Smooth muscle cell (in vitro differentiated cells): ENCODE results near the gene FSIP1. TPM values are rescaled to one million over a fixed set of nuclear protein-coding genes. Genes with fewer than 3 reads are reported as not detected.
A peak's percentile ranks its signal among the peaks of the same experiment; 100 is the strongest.

ENCODE experiments used
- DNase-seq: peaks from one replicate; lab custom pipeline; 2025; ENCODE audit not compliant: unreplicated experiment; lab: John Stamatoyannopoulos, UW
- H2AFZ ChIP-seq: fragments of 200-600 bp; sonication (generic); 2 replicates; pipeline ENCODE4 v1.6.0; 2016; ENCODE audit warnings: antibody characterized with exemption, low read depth, mild to moderate bottlenecking
- H3F3A ChIP-seq: fragments of 200-600 bp; sonication (generic); 2 replicates; pipeline ENCODE4 v1.6.0; 2017; ENCODE audit warnings: antibody characterized with exemption, low read depth
- H3K27ac ChIP-seq: fragments of 200-600 bp; sonication (generic); 2 replicates; pipeline ENCODE4 v1.5.1; 2016; ENCODE audit warnings: low read depth, mild to moderate bottlenecking
- H3K27me3 ChIP-seq: fragments of 200-600 bp; sonication (generic); 2 replicates; pipeline ENCODE4 v1.6.1; 2016; ENCODE audit warnings: low read depth, mild to moderate bottlenecking
- H3K36me3 ChIP-seq: fragments of 200-600 bp; sonication (generic); 2 replicates; pipeline ENCODE4 v1.5.1; 2016; ENCODE audit warnings: low read depth
- H3K4me1 ChIP-seq: fragments of 200-600 bp; sonication (generic); 2 replicates; pipeline ENCODE4 v1.5.1; 2016; ENCODE audit warnings: low read depth
- H3K4me2 ChIP-seq: fragments of 200-600 bp; sonication (generic); 2 replicates; pipeline ENCODE4 v1.6.0; 2016; ENCODE audit warnings: mild to moderate bottlenecking
- H3K4me3 ChIP-seq: fragments of 200-600 bp; sonication (generic); 2 replicates; pipeline ENCODE4 v1.5.1; 2016; ENCODE audit warnings: mild to moderate bottlenecking
- H3K79me2 ChIP-seq: fragments of 200-600 bp; sonication (generic); 2 replicates; pipeline ENCODE4 v1.6.0; 2016; ENCODE audit warnings: low read depth, mild to moderate bottlenecking
- H3K9ac ChIP-seq: fragments of 200-600 bp; sonication (generic); 2 replicates; pipeline ENCODE4 v1.6.0; 2016; ENCODE audit warnings: low read depth
- H3K9me3 ChIP-seq: fragments of 200-600 bp; sonication (generic); replicated peaks from 2 replicates; pipeline ENCODE4 v1.5.1; 2016; ENCODE audit warnings: low read depth
- H4K20me1 ChIP-seq: fragments of 200-600 bp; sonication (generic); 2 replicates; pipeline ENCODE4 v1.6.0; 2016; ENCODE audit warnings: low read depth
- CTCF ChIP-seq: fragments of 200-600 bp; sonication (generic); IDR thresholded peaks from 2 replicates; pipeline ENCODE4 v1.5.1; 2017; ENCODE audit warnings: borderline replicate concordance, mild to moderate bottlenecking, antibody characterized with exemption; ENCODE audit not compliant: insufficient read depth, poor library complexity, severe bottlenecking
- WGBS: methylation state at CpG from one replicate; pipeline ENCODE4 v1.1.7; 2016; ENCODE audit warnings: low lambda C conversion rate; 5-methylcytosine and 5-hydroxymethylcytosine counted together
- polyA plus RNA-seq: library from polyadenylated mRNA; unstranded; fragments of >200 nt; fragmentation: Nextera tagmentation; extraction: Ambion mirVana; gene quantifications from 2 replicates; pipeline ENCODE4 v1.2.1, GENCODE V29; 2016
- total RNA-seq: library from RNA; depleted of rRNA; stranded (reverse); fragments of >200 nt; gene quantifications from 2 replicates; pipeline ENCODE4 v1.2.3, GENCODE V29; 2014

The FSIP1 gene
- total and polyA plus RNA-seq, 2 experiments from 2014 or later: 0.13 to 0.43 TPM

- Histone ChIP-seq H3K36me3 (no peaks in the 10 kb centered on the region), H3K9me3 (no peaks in the 10 kb centered on the region), H2AFZ (no peak overlapping the region), H4K20me1 (no peaks in the 10 kb centered on the region), H3K9ac (no peak overlapping the region), H3K27ac (no peak overlapping the region), H3K27me3 (no peaks in the 10 kb centered on the region), H3K79me2 (no peaks in the 10 kb centered on the region), H3K4me2 (peak overlapping the region; percentile 77), H3F3A (no peaks in the 10 kb centered on the region), H3K4me3 (no peak overlapping the region), H3K4me1 (peaks cover 26% of the 10 kb centered on the region)
- TF ChIP-seq CTCF: no peak
- DNase-seq: no peak
- WGBS: 54% methylated on average over 6 of the region's 6 CpGs
These were observed 91.6 kb downstream of the FSIP1 start for GRCh38 chr15:39690881-39691634.

DNA sequence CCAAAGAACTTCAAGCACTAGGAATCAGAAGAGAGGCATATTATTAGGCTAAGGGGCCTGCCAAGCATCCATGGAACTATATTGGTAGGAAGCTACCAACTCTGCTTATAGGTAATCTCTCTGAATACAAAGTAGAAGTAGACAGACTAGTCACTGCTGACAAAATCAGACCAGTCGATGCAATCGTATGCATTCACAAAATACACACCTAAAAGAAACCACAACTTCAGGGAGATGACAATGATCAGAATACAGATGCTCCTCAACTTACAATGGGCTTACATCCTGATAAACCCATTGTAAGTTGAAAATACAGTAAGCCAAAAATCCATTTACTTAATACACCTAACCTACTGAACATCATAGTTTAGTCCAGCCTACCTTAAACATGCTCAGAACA is 94.7 kb downstream of the FSIP1 start:
- Histone ChIP-seq H3K4me1 (peaks cover 16% of the 10 kb centered on the region), H3K36me3 (no peaks in the 10 kb centered on the region), H2AFZ (no peak overlapping the region), H3F3A (no peaks in the 10 kb centered on the region), H3K4me2 (no peak overlapping the region), H3K27ac (no peak overlapping the region), H3K79me2 (no peaks in the 10 kb centered on the region), H4K20me1 (no peaks in the 10 kb centered on the region), H3K27me3 (no peaks in the 10 kb centered on the region), H3K4me3 (no peak overlapping the region), H3K9ac (no peak overlapping the region), H3K9me3 (no peaks in the 10 kb centered on the region)
- no peak for DNase-seq
- no peak for TF ChIP-seq CTCF
- WGBS: 82% methylated on average over 2 of the region's 2 CpGs

DNA sequence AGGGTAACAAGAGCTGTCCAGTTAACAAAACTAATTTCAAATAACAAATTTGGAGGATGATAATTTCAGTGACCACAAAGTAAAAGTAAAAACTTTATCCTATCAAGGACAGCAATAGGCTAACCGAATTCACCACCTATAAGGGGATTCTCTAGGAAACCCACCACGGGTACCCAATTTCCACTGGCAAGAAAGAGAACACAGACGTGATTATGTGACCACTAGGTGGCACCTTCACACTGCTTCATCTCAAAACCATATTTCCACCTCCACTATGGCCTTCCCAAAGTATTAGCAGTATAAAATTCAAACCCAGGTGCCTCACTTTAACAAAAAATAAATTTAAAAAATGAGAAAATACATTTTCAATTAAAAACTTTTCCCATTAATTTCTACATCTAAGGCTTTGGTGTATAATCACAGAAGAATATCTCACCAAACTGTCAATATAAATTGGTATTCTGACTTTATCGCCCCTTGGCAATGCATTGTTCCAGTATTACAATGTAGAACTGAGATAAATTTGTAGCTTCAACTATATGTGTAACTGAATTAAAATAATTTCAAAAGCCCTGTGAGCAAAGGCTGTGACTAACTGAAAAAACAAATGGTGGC is 96.5 kb downstream of the FSIP1 start:
- peak; percentile 79 for TF ChIP-seq CTCF

More for the DNA sequence above, 96.5 kb downstream of the FSIP1 start:
- Histone ChIP-seq H3K27ac (no peak overlapping the region), H3K4me3 (no peak overlapping the region), H3K27me3 (no peaks in the 10 kb centered on the region), H3K4me2 (no peak overlapping the region), H3K4me1 (peaks cover 7% of the 10 kb centered on the region), H3K79me2 (no peaks in the 10 kb centered on the region), H4K20me1 (no peaks in the 10 kb centered on the region), H3K9me3 (no peaks in the 10 kb centered on the region), H3K9ac (no peak overlapping the region), H2AFZ (no peak overlapping the region), H3K36me3 (no peaks in the 10 kb centered on the region), H3F3A (no peaks in the 10 kb centered on the region)
- DNase-seq: no peak
- 31% methylated on average over 4 of the region's 4 CpGs for WGBS
